Fibroblast of mammary gland (primary cell): ENCODE results near the gene PHRF1.
A peak's percentile ranks its signal among the peaks of the same experiment; 100 is the strongest.

ENCODE experiments used
- DNase-seq: peaks from one replicate; pipeline ENCODE4 v3.0.0-alpha.2; 2010; ENCODE audit warnings: low read depth
- H3K4me3 ChIP-seq: 2 replicates; pipeline ENCODE4 v1.5.1; 2011; ENCODE audit warnings: low read depth, mild to moderate bottlenecking, low read length, moderate library complexity; ENCODE audit not compliant: control insufficient read depth
- TF ChIP-seq, protein P1 (sequence below): conservative IDR thresholded peaks from 2 replicates; pipeline ENCODE4 v1.5.1; 2011; ENCODE audit warnings: low read depth, low read length, inconsistent platforms; ENCODE audit not compliant: control insufficient read depth, insufficient read depth

The PHRF1 gene

DNA sequence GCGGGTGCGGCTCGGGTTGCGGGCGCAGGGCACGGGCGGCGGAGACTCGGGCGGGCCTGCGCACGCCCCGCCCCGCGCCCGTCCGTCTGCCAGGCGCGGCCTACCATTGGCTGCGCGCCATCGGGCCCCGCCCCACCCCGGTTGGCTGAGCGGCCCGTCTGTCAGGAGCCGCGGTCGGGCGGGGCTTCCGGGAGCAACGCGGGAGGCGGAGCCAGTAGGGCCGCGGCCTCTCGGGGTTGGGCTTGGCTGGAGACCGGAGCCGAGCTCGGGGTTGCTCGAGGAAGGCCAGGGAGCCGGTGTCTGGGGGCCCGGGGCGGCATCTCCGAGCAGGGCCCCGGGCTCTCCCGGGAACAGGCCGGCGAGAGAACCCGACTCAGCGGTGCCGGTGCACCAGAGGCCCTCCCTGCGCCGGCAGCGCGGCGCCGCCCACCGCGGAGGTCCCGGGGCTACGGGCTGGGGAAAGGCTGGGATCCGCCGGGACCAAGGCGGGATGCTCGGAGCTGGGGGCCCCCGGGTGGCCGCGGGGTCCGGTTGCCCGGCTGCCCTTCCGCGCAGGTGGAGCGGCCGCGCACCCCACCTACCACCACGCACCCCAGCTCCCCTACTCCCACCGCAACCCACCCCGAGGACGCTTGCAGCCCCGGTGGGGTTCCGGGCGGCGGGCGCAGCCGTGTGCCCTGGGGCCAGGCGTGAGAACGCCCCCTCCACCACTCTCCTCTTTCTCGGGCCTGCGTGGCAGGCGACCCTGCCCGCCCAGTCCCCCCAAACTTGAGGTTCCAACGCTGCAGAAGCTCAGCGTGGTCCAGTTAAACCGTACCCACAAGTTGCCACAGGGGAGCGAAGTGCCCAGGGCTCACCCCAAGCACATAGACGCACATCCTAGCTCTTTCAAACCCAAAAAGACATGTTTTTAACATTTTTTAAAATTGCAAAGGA, 40.5 kb upstream of the PHRF1 start, which contains the start of gene HRAS:
TSS of gene HRAS (minus strand) at position 58 of the 936 bp plus-strand sequence.
- TF ChIP-seq, protein P1, sequence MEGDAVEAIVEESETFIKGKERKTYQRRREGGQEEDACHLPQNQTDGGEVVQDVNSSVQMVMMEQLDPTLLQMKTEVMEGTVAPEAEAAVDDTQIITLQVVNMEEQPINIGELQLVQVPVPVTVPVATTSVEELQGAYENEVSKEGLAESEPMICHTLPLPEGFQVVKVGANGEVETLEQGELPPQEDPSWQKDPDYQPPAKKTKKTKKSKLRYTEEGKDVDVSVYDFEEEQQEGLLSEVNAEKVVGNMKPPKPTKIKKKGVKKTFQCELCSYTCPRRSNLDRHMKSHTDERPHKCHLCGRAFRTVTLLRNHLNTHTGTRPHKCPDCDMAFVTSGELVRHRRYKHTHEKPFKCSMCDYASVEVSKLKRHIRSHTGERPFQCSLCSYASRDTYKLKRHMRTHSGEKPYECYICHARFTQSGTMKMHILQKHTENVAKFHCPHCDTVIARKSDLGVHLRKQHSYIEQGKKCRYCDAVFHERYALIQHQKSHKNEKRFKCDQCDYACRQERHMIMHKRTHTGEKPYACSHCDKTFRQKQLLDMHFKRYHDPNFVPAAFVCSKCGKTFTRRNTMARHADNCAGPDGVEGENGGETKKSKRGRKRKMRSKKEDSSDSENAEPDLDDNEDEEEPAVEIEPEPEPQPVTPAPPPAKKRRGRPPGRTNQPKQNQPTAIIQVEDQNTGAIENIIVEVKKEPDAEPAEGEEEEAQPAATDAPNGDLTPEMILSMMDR, result no peak
- peak within 1 kb of the TSS; percentile 67 for H3K4me3 ChIP-seq
- peak; percentile 90 for DNase-seq

DNA sequence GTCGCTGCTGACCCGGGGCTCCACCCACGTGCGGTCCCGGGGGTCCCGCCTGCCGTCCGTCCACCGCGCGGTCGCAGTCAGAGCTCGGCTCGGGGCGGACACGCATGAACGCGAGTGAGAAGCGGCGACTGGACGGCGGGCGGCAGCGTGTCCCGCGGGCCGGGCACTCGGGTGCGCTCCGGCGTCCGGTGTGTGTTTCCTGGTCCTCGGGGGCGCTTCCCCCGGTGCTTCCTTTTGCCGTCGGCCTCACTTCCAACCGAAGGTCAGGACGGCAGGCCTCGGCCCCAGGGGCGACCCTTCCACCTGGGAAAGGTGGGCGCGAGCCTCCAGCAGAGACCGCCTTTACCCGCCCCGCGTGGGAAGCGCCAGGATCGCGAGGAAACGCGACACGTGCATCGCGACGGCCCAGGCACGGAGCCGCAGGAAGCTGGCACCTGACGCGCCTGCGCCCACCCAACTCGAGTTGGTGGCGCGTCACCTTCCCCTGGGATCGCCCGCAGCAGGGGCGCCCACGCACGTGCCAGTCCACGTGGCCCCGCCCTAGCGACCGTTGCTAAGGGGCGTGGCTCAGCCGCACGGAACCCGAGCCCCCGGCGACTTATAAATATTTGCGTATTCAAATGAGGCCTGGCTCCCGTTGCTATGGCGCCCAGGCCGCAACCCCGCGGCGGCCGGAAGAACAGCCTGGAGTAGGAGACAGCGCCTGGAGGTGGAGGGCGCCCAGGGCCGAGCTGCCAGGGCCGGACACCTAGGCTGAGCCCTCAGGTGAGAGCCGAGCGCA, 39.2 kb upstream of the PHRF1 start, which contains the start of gene LRRC56:
TSS of gene LRRC56 (plus strand) at position 687 of the 781 bp plus-strand sequence. CDS start 3,158 bp downstream, outside the sequence.
- H3K4me3 ChIP-seq, result peak within 1 kb of the TSS; percentile 13
- DNase-seq, result peak; percentile 60
- TF ChIP-seq, protein P1, result no peak

DNA sequence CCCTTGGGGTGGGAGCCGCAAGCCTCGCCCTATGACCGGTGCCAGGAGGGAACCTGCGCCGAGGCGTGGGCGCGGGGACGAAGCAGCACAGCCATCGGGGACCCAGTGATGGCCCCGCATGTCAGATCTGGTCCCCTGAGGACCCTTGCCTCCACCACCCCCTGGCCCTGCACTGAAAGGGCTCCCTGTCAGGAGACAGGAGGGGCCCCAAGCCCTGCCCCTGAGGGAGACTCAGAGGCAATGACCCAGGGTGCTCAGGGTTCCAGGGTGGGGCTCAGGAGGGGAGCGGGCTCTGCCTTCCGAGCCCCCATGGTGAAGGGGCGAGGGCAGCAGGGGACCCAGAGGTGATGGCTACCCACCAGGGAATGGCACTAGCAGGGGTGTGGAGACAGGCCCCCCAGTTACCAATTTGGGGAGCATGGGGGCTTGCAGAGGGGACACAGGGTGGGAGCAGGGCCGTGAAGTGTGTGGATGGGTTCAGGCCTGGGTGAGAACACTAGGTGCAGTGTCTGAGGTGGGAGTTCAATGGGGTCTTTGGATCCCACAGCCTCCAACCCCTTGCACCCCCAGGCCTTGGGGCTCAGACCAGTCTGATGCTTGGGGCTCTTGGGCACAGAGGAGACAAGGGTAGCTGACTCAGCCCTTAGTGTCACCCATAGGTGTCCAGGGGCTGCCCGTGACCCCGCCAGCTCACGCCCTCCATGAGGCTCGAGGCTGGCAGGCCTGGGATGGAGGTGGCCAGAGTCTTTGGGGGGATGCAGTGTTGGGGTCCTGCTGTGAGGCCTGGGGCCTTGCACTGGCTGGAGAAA, 38.4 kb upstream of the PHRF1 start:
- peak overlapping the region; percentile 1 for H3K4me3 ChIP-seq
- TF ChIP-seq, protein P1, result no peak
- DNase-seq, result no peak

DNA sequence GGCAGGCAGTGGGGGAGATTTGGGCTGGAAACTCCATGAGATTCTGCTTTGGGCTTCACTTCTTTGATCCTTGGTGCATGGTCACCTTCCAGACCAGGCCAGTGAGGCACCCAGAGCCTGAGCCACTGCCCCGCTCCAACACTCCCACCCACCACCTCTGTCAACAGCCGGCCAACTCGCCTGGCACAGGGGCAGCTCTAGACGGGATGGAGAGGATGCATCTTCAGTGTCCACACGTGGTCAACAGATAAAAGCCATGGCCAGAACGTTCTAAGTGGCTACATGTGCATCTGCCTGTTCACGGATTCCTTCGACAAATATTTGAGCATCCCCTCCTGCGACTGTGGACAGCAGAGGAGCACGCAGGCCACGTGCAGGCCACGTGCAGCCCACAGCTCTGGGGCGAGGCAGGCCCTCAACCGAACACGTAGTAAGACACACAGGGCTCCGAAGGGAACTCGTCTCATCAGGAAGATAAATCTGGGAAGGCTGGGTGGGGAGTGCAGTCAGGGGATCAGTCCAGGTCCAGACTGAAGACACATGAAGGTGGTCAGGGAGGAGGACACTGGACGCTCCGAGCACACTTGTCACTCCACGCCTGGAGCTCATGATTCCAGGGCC, 37.7 kb upstream of the PHRF1 start:
- TF ChIP-seq, protein P1, result no peak
- DNase-seq, result no peak
- no peak overlapping the region for H3K4me3 ChIP-seq

DNA sequence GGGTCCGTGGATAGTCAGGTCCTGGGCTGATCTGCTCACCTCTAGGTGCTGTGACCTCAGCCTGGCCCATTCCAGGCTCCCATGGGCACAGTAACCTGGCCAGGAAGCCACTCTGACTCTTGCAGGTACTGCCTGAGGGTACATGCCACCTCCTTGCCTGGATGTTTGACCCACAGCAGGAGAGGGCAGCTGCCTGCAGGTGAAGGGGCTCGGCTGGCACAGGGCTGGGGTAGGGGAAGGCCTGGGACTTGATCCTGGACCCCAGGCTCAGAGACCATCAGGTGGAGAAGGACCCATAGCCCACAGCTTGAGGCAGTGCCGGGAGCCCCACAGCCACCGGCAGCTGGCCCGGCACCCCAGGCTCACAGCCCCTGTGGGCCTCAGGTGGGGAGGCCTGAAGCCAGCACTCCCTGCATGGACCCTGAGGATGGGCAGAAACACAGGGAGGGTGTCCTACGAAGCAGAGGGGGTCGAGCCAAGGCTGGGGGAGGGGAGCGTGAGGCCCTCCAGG, 36.2 kb upstream of the PHRF1 start:
- TF ChIP-seq, protein P1, result no peak
- no peak overlapping the region for H3K4me3 ChIP-seq
- DNase-seq, result no peak
